AG09309 (cell line): ENCODE measurements around the gene BPIFA2.

Experiments used
- DNase-seq: peaks from one replicate; pipeline ENCODE4 v3.0.0-alpha.2; 2010; ENCODE audit warnings: low read depth
- H3K4me3 ChIP-seq: 2 replicates; pipeline ENCODE4 v1.5.1; 2011; ENCODE audit warnings: mild to moderate bottlenecking, low read depth, low read length, moderate library complexity; ENCODE audit not compliant: control insufficient read depth
- CTCF ChIP-seq: IDR thresholded peaks from 2 replicates; pipeline ENCODE4 v1.5.1; 2011; ENCODE audit warnings: mild to moderate bottlenecking, low read depth, low read length, inconsistent platforms; ENCODE audit not compliant: insufficient read depth, control insufficient read depth; ENCODE audit errors: missing control alignments

The BPIFA2 gene

GRCh38 chr20:33188421-33188820, 20.5 kb downstream of the BPIFA2 start:
- no peak for TF ChIP-seq CTCF
- no peak overlapping the region for H3K4me3 ChIP-seq
- DNase-seq = no peak

DNA sequence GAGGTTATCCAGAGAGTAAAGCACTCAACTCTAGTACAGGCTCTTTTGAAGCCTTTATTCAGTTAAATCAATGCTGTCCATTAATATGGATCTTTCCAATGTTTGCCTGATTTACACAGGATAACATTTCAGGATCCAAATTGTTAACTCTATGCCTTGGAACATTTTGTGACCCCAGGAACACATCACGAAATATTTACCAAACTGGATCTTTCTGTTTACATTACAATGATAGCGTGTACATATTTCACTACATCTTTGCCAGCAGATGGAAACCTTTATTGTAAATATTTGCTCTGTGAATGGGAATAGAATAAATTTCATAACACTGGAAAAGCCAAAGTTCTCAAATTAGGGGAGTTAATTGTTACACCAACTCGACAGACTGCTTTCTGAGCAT, 23.5 kb downstream of the BPIFA2 start:
- no peak for DNase-seq
- TF ChIP-seq CTCF = no peak
- no peak overlapping the region for H3K4me3 ChIP-seq

DNA sequence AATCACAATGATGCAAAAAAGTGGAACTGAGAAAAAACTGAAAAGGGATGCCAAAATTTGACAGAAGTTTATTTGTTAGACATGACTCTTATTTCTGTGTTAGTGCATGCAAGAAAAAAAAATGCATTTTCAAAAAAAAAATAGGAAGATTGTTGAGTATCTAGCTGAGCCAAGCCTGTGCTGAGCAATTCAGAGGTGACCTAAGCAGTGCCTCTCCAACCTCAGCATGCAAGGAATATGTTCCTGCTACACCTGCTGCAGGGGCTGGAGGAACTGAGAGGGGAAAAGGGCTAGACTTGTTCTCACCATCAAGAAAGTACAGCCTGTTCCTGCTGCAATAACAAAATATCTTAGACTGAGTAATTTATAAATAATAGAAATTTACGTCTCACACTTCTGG, 24.0 kb downstream of the BPIFA2 start:
- DNase-seq = no peak
- H3K4me3 ChIP-seq = no peak overlapping the region
- no peak for TF ChIP-seq CTCF

GRCh38 chr20:33192912-33193501, 25.0 kb downstream of the BPIFA2 start:
- no peak overlapping the region for H3K4me3 ChIP-seq
- TF ChIP-seq CTCF = no peak
- no peak for DNase-seq

DNA sequence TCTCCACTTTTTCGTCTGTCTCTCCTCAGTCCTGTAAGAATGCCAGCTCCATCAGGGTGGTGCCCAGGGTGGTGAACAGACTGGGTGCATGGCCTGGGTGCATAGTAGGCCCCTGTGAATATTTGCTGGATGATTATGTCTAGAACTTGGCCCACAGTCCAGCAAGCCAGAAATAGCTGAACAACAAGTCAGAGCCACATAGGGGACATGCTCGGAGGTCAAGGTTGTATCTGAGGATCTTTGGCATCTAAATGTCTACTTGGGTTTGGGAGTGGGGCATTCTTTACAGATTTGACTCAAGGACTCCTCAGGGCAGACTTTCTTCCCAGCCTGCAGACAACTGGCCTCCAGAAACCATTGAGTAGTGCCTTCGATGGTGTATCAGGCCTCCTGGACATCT, 31.1 kb downstream of the BPIFA2 start:
- DNase-seq = no peak
- H3K4me3 ChIP-seq = no peak overlapping the region
- no peak for TF ChIP-seq CTCF

GRCh38 chr20:33202451-33202850, 34.5 kb downstream of the BPIFA2 start:
- no peak for DNase-seq
- TF ChIP-seq CTCF = no peak

DNA sequence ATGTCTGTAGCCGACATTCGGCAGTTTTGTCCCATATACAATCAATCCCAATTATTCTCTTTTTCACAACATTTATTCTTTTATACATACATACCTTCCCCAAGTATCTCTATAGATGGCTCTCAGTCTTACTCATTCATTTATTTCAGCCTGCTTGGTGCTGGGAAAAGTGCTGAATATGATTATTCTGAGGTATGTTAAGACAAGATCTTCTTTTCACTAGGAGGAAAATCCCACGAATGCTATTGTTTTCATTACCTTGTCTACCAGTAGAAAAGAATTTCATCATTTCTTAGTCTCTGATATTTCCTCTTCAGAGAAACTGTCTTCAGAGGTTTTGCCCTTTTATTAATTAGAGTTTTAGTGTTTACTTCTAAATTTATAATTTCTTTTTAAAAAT, 35.5 kb downstream of the BPIFA2 start:
- H3K4me3 ChIP-seq = no peak overlapping the region
- no peak for DNase-seq
- TF ChIP-seq CTCF = no peak

More at GRCh38 chr20:33202451-33202850, 34.5 kb downstream of the BPIFA2 start:
- no peak overlapping the region for H3K4me3 ChIP-seq
